Breast epithelium (tissue), 4 donors: ENCODE results near the gene UPF3A. TPM values are rescaled to one million over a fixed set of nuclear protein-coding genes. Genes with fewer than 3 reads are reported as not detected.

Experiments used
- DNase-seq, 2 donors: peaks; one replicate each; pipeline ENCODE4 v3.0.0-alpha.2; 2019; ENCODE audit warnings: low spot score in 2 of 2
- H3K27ac ChIP-seq, 2 donors: fragments of 200-600 bp; sonication (generic) in 1 of 2; one replicate each; pipeline ENCODE4 v1.5.1; 2016 to 2019; ENCODE audit warnings: mild to moderate bottlenecking in 1 of 2
- H3K27me3 ChIP-seq, 2 donors: fragments of 200-600 bp; sonication (generic) in 1 of 2; one replicate each; pipeline versions ENCODE4 v1.5.1 to v1.6.0; 2017 to 2019; ENCODE audit warnings: control low read depth in 1 of 2, mild to moderate bottlenecking in 1 of 2
- H3K36me3 ChIP-seq: fragments of 200-600 bp; one replicate; pipeline ENCODE4 v1.5.1; 2019
- H3K4me1 ChIP-seq, 2 donors: fragments of 200-600 bp; sonication (generic); one replicate each; pipeline ENCODE4 v1.5.1; 2016 to 2019; ENCODE audit warnings: control low read depth in 1 of 2
- H3K4me3 ChIP-seq, 3 donors: fragments of 200-600 bp; sonication (generic); 1 replicate in 2 of 3; 2 replicates in 1 of 3; pipeline ENCODE4 v1.5.1; 2016 to 2019; ENCODE audit warnings: mild to moderate bottlenecking in 3 of 3, moderate library complexity in 2 of 3
- H3K9me3 ChIP-seq, 2 donors: fragments of 200-600 bp; sonication (generic) in 1 of 2; one replicate each; pipeline ENCODE4 v1.5.1; 2016 to 2019; ENCODE audit warnings: control low read depth in 1 of 2
- CTCF ChIP-seq, 3 donors: fragments of 450-650 bp; IDR thresholded peaks; one replicate each; pipeline ENCODE4 v1.5.1; 2016 to 2017; ENCODE audit warnings: antibody characterized with exemption in 3 of 3, mild to moderate bottlenecking in 3 of 3, moderate library complexity in 3 of 3
- POLR2A ChIP-seq: fragments of 450-650 bp; IDR thresholded peaks from one replicate; pipeline ENCODE4 v1.6.1; 2016; ENCODE audit warnings: antibody characterized with exemption, mild to moderate bottlenecking, moderate library complexity
- POLR2AphosphoS5 ChIP-seq, 3 donors: sonication (generic); formaldehyde crosslinking; IDR thresholded peaks; one replicate each; pipeline ENCODE4 v1.6.1; 2017; ENCODE audit warnings: antibody characterized with exemption in 3 of 3
- intact Hi-C: fragments of 100-400 bp; cut with DNase I; formaldehyde crosslinking; loops from one replicate; pipeline ENCODE4 v1.15.1; 2023; ENCODE audit warnings: low total_unique reads
- total RNA-seq, 3 donors: library from RNA; depleted of rRNA; stranded (reverse); fragments of >200 nt; gene quantifications; one replicate each; pipeline ENCODE4 v1.1.0, GENCODE V29; 2016

The UPF3A gene
- total RNA-seq, 3 donors from 2014 or later: 48.5 to 52.8 (median 49.6) TPM

- Histone ChIP-seq H3K4me3 (no peak overlapping the region), H3K4me1 (no peaks in the 10 kb centered on the region), H3K27me3 (no peaks in the 10 kb centered on the region), H3K9me3 (no peaks in the 10 kb centered on the region), H3K36me3 (no peaks in the 10 kb centered on the region), H3K27ac (no peak overlapping the region)
- TF ChIP-seq POLR2A: no peak
- TF ChIP-seq CTCF (IDR thresholded peaks at IDR 0.05): no peak
- no peak for TF ChIP-seq POLR2AphosphoS5 (IDR thresholded peaks at IDR 0.05)
- DNase-seq: no peak
- intact Hi-C loops: no loop called here
Measured at GRCh38 chr13:114269281-114269770, 12.1 kb upstream of the UPF3A start.

- Histone ChIP-seq H3K27me3 (no peaks in the 10 kb centered on the region), H3K27ac (no peak overlapping the region), H3K9me3 (no peaks in the 10 kb centered on the region), H3K4me3 (no peak overlapping the region), H3K36me3 (no peaks in the 10 kb centered on the region), H3K4me1 (no peaks in the 10 kb centered on the region)
- TF ChIP-seq POLR2AphosphoS5 (IDR thresholded peaks at IDR 0.05) (no peak), POLR2A (no peak), CTCF (IDR thresholded peaks at IDR 0.05) (no peak)
- no peak for DNase-seq
- intact Hi-C loops: no loop called here
Measured at GRCh38 chr13:114272977-114273376, 8.4 kb upstream of the UPF3A start.

GRCh38 chr13:114275304-114275703 lies 6.1 kb upstream of the UPF3A start:
- Histone ChIP-seq H3K4me3 (no peak overlapping the region), H3K36me3 (no peaks in the 10 kb centered on the region), H3K4me1 (no peaks in the 10 kb centered on the region), H3K9me3 (no peaks in the 10 kb centered on the region), H3K27me3 (no peaks in the 10 kb centered on the region), H3K27ac (no peak overlapping the region)
- intact Hi-C loops: no loop called here
- TF ChIP-seq POLR2AphosphoS5 (IDR thresholded peaks at IDR 0.05): no peak
- no peak for TF ChIP-seq POLR2A
- no peak for TF ChIP-seq CTCF (IDR thresholded peaks at IDR 0.05)
- no peak for DNase-seq

GRCh38 chr13:114279146-114279545 lies 2.3 kb upstream of the UPF3A start:
- Histone ChIP-seq H3K9me3 (no peaks in the 10 kb centered on the region), H3K36me3 (no peaks in the 10 kb centered on the region), H3K27me3 (no peaks in the 10 kb centered on the region), H3K4me3 (no peak overlapping the region), H3K4me1 (peaks cover 3 to 8% of the 10 kb centered on the region in 2 donors), H3K27ac (no peak overlapping the region)
- DNase-seq: no peak
- intact Hi-C loops: no loop called here
- no peak for TF ChIP-seq CTCF (IDR thresholded peaks at IDR 0.05)
- TF ChIP-seq POLR2AphosphoS5 (IDR thresholded peaks at IDR 0.05): no peak
- TF ChIP-seq POLR2A: no peak

- intact Hi-C loops: no loop called here
Measured at GRCh38 chr13:114279758-114280355, 1.5 kb upstream of the UPF3A start.

More at GRCh38 chr13:114279758-114280355, 1.5 kb upstream of the UPF3A start:
- H3K9me3 ChIP-seq: no peaks in the 10 kb centered on the region
- no peaks in the 10 kb centered on the region for H3K27me3 ChIP-seq
- H3K36me3 ChIP-seq: no peaks in the 10 kb centered on the region
- H3K4me1 ChIP-seq: peaks cover 3 to 8% of the 10 kb centered on the region in 2 donors
- TF ChIP-seq CTCF (IDR thresholded peaks at IDR 0.05) (no peak), POLR2AphosphoS5 (IDR thresholded peaks at IDR 0.05) (no peak), POLR2A (no peak)
- DNase-seq: no peak
- peak overlapping the region in 1 of 2 donors; percentile 96 for H3K27ac ChIP-seq
- H3K4me3 ChIP-seq: no peak overlapping the region
